Measurements from ENCODE around the gene RERE.
"Not testable (repeated sequence)": the region's sequence is repeated elsewhere in the genome, so short reads cannot be mapped to it uniquely, and the experiment has no call there.

The RERE gene

GRCh38 chr1:8506995-8507615 lies 310.3 kb downstream of the RERE start:
- CTCF ChIA-PET: no interaction called here
- DNase-seq (ENCODE audit: extremely low spot score): no peak
- POLR2A ChIA-PET: no interaction called here
- TF ChIP-seq ARNT (IDR thresholded peaks at IDR 0.05) (no peak), FOXM1 (IDR thresholded peaks at IDR 0.05; ENCODE audit: borderline replicate concordance) (no peak), ELF4 (IDR thresholded peaks at IDR 0.05) (no peak), SP1 (IDR thresholded peaks at IDR 0.05) (no peak), FOXA1 (IDR thresholded peaks at IDR 0.05) (no peak)

- ChIA-PET POLR2A (no interaction called here), CTCF (no interaction called here)
Measured at GRCh38 chr1:8506456-8506855, 311.0 kb downstream of the RERE start.

GRCh38 chr1:8503842-8504241 lies 313.6 kb downstream of the RERE start:
- POLR2A ChIA-PET: no interaction called here
- no peak for TF ChIP-seq NFRKB (IDR thresholded peaks at IDR 0.05)
- DNase-seq (ENCODE audit: extremely low spot score): no peak
- CTCF ChIA-PET: interaction anchor here (0.6 kb wide), 1 partner anchor 54 kb away, joined by 3 read pairs; no protein-coding TSS in a partner anchor

More at GRCh38 chr1:8506456-8506855, 311.0 kb downstream of the RERE start:
- no peak for DNase-seq (ENCODE audit: extremely low spot score)
- TF ChIP-seq FOXM1 (IDR thresholded peaks at IDR 0.05; ENCODE audit: borderline replicate concordance): no peak
- no peak for TF ChIP-seq SUZ12 (IDR thresholded peaks at IDR 0.05)
- no peak for TF ChIP-seq TARDBP (IDR thresholded peaks at IDR 0.05)
- no peak for TF ChIP-seq HDGF (IDR thresholded peaks at IDR 0.05; ENCODE audit: borderline replicate concordance)

GRCh38 chr1:8502949-8503348 lies 314.5 kb downstream of the RERE start:
- DNase-seq (ENCODE audit: extremely low spot score); POLR2A ChIA-PET: not testable (repeated sequence)
- CTCF ChIA-PET: interaction anchor here (0.6 kb wide), 1 partner anchor 53 kb away, joined by 3 read pairs; no protein-coding TSS in a partner anchor

- POLR2A ChIA-PET: no interaction called here
- TF ChIP-seq ELF4 (IDR thresholded peaks at IDR 0.05): no peak
- TF ChIP-seq FOXK2 (IDR thresholded peaks at IDR 0.05): no peak
- TF ChIP-seq ARNT (IDR thresholded peaks at IDR 0.05): no peak
- TF ChIP-seq PKNOX1 (IDR thresholded peaks at IDR 0.05): no peak
- TF ChIP-seq FOXA1 (IDR thresholded peaks at IDR 0.05): no peak
- TF ChIP-seq HDGF (IDR thresholded peaks at IDR 0.05; ENCODE audit: borderline replicate concordance): no peak
- TF ChIP-seq NFRKB (IDR thresholded peaks at IDR 0.05): no peak
- no peak for TF ChIP-seq L3MBTL2 (conservative IDR thresholded peaks at IDR 0.05)
- no peak for TF ChIP-seq BHLHE40 (IDR thresholded peaks at IDR 0.05; ENCODE audit: borderline replicate concordance)
- TF ChIP-seq ZNF384 (IDR thresholded peaks at IDR 0.05): no peak
- TF ChIP-seq SP1 (IDR thresholded peaks at IDR 0.05): no peak
- TF ChIP-seq CTBP1 (IDR thresholded peaks at IDR 0.05; ENCODE audit: borderline replicate concordance): no peak
- no peak for TF ChIP-seq LEF1 (IDR thresholded peaks at IDR 0.05; ENCODE audit: borderline replicate concordance)
- TF ChIP-seq FOXM1 (IDR thresholded peaks at IDR 0.05; ENCODE audit: borderline replicate concordance): no peak
- DNase-seq (ENCODE audit: extremely low spot score): no peak
- CTCF ChIA-PET: no interaction called here
Measured at GRCh38 chr1:8497210-8497819, 320.1 kb downstream of the RERE start.

GRCh38 chr1:8496473-8496872 lies 321.0 kb downstream of the RERE start:
- ChIA-PET CTCF (interaction anchor here (0.6 kb wide), 1 partner anchor 282 kb away, joined by 3 read pairs; no protein-coding TSS in a partner anchor), POLR2A (no interaction called here)
- TF ChIP-seq FOXA1 (IDR thresholded peaks at IDR 0.05) (no peak), ARNT (IDR thresholded peaks at IDR 0.05) (no peak), LEF1 (IDR thresholded peaks at IDR 0.05; ENCODE audit: borderline replicate concordance) (no peak), FOXM1 (IDR thresholded peaks at IDR 0.05; ENCODE audit: borderline replicate concordance) (no peak), ZNF384 (IDR thresholded peaks at IDR 0.05) (no peak), ELF4 (IDR thresholded peaks at IDR 0.05) (no peak), TARDBP (IDR thresholded peaks at IDR 0.05) (no peak), FOXK2 (IDR thresholded peaks at IDR 0.05) (no peak), PKNOX1 (IDR thresholded peaks at IDR 0.05) (no peak), SUZ12 (IDR thresholded peaks at IDR 0.05) (no peak), L3MBTL2 (conservative IDR thresholded peaks at IDR 0.05) (no peak), NFRKB (IDR thresholded peaks at IDR 0.05) (no peak), BHLHE40 (IDR thresholded peaks at IDR 0.05; ENCODE audit: borderline replicate concordance) (no peak), HDGF (IDR thresholded peaks at IDR 0.05; ENCODE audit: borderline replicate concordance) (no peak)
- DNase-seq (ENCODE audit: extremely low spot score): no peak

- TF ChIP-seq L3MBTL2 (conservative IDR thresholded peaks at IDR 0.05) (no peak), ZNF384 (IDR thresholded peaks at IDR 0.05) (no peak), HDGF (IDR thresholded peaks at IDR 0.05; ENCODE audit: borderline replicate concordance) (no peak), SUZ12 (IDR thresholded peaks at IDR 0.05) (no peak), ARNT (IDR thresholded peaks at IDR 0.05) (no peak), CTBP1 (IDR thresholded peaks at IDR 0.05; ENCODE audit: borderline replicate concordance) (no peak), PKNOX1 (IDR thresholded peaks at IDR 0.05) (no peak), LEF1 (IDR thresholded peaks at IDR 0.05; ENCODE audit: borderline replicate concordance) (no peak), FOXA1 (IDR thresholded peaks at IDR 0.05) (no peak), FOXM1 (IDR thresholded peaks at IDR 0.05; ENCODE audit: borderline replicate concordance) (no peak), BHLHE40 (IDR thresholded peaks at IDR 0.05; ENCODE audit: borderline replicate concordance) (no peak), ELF4 (IDR thresholded peaks at IDR 0.05) (no peak), TARDBP (IDR thresholded peaks at IDR 0.05) (no peak), NFRKB (IDR thresholded peaks at IDR 0.05) (no peak), SP1 (IDR thresholded peaks at IDR 0.05) (no peak), FOXK2 (IDR thresholded peaks at IDR 0.05) (no peak)
- ChIA-PET POLR2A (no interaction called here), CTCF (interaction anchor here (0.6 to 0.7 kb wide), 2 partner anchors 178 to 281 kb away, joined by 3 to 7 read pairs; no protein-coding TSS in a partner anchor)
- no peak for DNase-seq (ENCODE audit: extremely low spot score)
Measured at GRCh38 chr1:8495928-8496401, 321.5 kb downstream of the RERE start.
